K562 (cell line): ENCODE data around the gene CDX1. TPM values are rescaled to one million over a fixed set of nuclear protein-coding genes. Genes with fewer than 3 reads are reported as not detected.

Source experiments
- DNMT1 ChIP-seq: fragments of 450-650 bp; IDR thresholded peaks from 2 replicates; pipeline ENCODE4 v1.6.1; 2016; ENCODE audit warnings: antibody characterized with exemption, mild to moderate bottlenecking
- FOXJ2 ChIP-seq: fragments of 200-800 bp; sonication (Bioruptor generic); IDR thresholded peaks from 2 replicates; pipeline ENCODE4 v1.6.1; 2016; ENCODE audit warnings: missing genetic modification characterization, missing compliant biosample characterization
- LCOR ChIP-seq: sonication (generic); formaldehyde crosslinking; IDR thresholded peaks from 2 replicates; pipeline ENCODE4 v1.8.0; 2022; ENCODE audit warnings: mild to moderate bottlenecking, missing genetic modification reagents
- MEIS2 ChIP-seq: fragments of 450-650 bp; IDR thresholded peaks from 2 replicates; pipeline ENCODE4 v1.6.1; 2014; ENCODE audit warnings: mild to moderate bottlenecking; ENCODE audit not compliant: partially characterized antibody
- MXI1 ChIP-seq: IDR thresholded peaks from 2 replicates; pipeline ENCODE4 v1.6.1; 2011; ENCODE audit warnings: low read depth, mild to moderate bottlenecking, improper control_type of control experiment, low read length
- RBM17 ChIP-seq: fragments of 200-400 bp; formaldehyde crosslinking; IDR thresholded peaks from 2 replicates; pipeline ENCODE4 v1.6.1; 2017; ENCODE audit warnings: low read depth, mild to moderate bottlenecking, low read length, borderline replicate concordance
- TEAD1 ChIP-seq, 2 experiments: fragments of 450-650 bp in 1 of 2; sonication (generic) in 1 of 2; formaldehyde crosslinking; IDR thresholded peaks; 2 replicates each; pipeline versions ENCODE4 v1.4.0 to v1.8.0; 2020 to 2022; ENCODE audit warnings: mild to moderate bottlenecking in 2 of 2, missing genetic modification reagents in 1 of 2
- ZBTB7A ChIP-seq: IDR thresholded peaks from 2 replicates; pipeline ENCODE4 v1.6.1; 2011; ENCODE audit warnings: low read depth, mild to moderate bottlenecking, low read length, moderate library complexity, borderline replicate concordance; ENCODE audit not compliant: control insufficient read depth
- polyA plus RNA-seq, 8 experiments: library from polyadenylated mRNA; depleted of rRNA in 4 of 8; stranded (reverse) in 5 of 8; unstranded in 3 of 8; fragments of >200 nt; fragmentation: Nextera tagmentation in 2 of 8; fragmentation: Illumina TruSeq in 1 of 8; extraction: Ambion mirVana in 2 of 8; extraction: Trizol in 1 of 8; gene quantifications; 2 replicates each; pipeline versions ENCODE4 v1.2.1 to v1.2.3, GENCODE V29; 2011 to 2014; ENCODE audit warnings: inconsistent platforms in 1 of 8, missing spikeins in 1 of 8
- total RNA-seq, 7 experiments: library from RNA; depleted of rRNA in 6 of 7; stranded (reverse); fragments of >200 nt in 6 of 7; fragmentation: Illumina TruSeq in 2 of 7; extraction: Trizol in 2 of 7; gene quantifications; 2 replicates each; pipeline versions ENCODE4 v1.2.1 to v1.2.3, GENCODE V29; 2011 to 2021; ENCODE audit warnings: low replicate concordance in 1 of 7
- TF ChIP-seq, protein P1 (sequence below): fragments of 450-650 bp; IDR thresholded peaks from one replicate; pipeline ENCODE4 v1.6.1; 2018; ENCODE audit warnings: mild to moderate bottlenecking, moderate library complexity; ENCODE audit not compliant: partially characterized antibody
- TF ChIP-seq, protein P2 (sequence below): fragments of 450-650 bp; formaldehyde crosslinking; IDR thresholded peaks from 2 replicates; pipeline ENCODE4 v1.4.0; 2020; ENCODE audit warnings: mild to moderate bottlenecking, moderate library complexity
- TF ChIP-seq, protein P3 (sequence below): fragments of 450-650 bp; IDR thresholded peaks from 2 replicates; pipeline ENCODE4 v1.6.1; 2018; ENCODE audit warnings: mild to moderate bottlenecking, low read depth; ENCODE audit not compliant: partially characterized antibody
- TF ChIP-seq, protein P4 (sequence below), 2 experiments: IDR thresholded peaks; 2 replicates each; pipeline ENCODE4 v1.6.1; 2011; ENCODE audit warnings: borderline replicate concordance in 1 of 2, control low read depth in 1 of 2, low read depth in 1 of 2, low read length in 1 of 2, mild to moderate bottlenecking in 1 of 2, mixed read lengths in 1 of 2, moderate library complexity in 1 of 2; ENCODE audit not compliant: insufficient read depth in 1 of 2, insufficient read length in 1 of 2, poor library complexity in 1 of 2, severe bottlenecking in 1 of 2; ENCODE audit errors: extremely low read depth in 1 of 2
- TF ChIP-seq, protein P5 (sequence below): fragments of 250-450 bp; sonication (Bioruptor Pico); IDR thresholded peaks from 2 replicates; pipeline ENCODE4 v1.4.0; 2020; ENCODE audit warnings: mild to moderate bottlenecking, moderate library complexity
- TF ChIP-seq, protein P6 (sequence below): sonication (generic); formaldehyde crosslinking; IDR thresholded peaks from 2 replicates; pipeline ENCODE4 v1.5.0; 2020; ENCODE audit warnings: missing genetic modification reagents

The CDX1 gene
- total and polyA plus RNA-seq, 9 of the 15 experiments (the other 6 are each of a cell fraction or from before 2014, with no cell fraction given): 0.06 to 0.16 TPM; not detected in 7

DNA sequence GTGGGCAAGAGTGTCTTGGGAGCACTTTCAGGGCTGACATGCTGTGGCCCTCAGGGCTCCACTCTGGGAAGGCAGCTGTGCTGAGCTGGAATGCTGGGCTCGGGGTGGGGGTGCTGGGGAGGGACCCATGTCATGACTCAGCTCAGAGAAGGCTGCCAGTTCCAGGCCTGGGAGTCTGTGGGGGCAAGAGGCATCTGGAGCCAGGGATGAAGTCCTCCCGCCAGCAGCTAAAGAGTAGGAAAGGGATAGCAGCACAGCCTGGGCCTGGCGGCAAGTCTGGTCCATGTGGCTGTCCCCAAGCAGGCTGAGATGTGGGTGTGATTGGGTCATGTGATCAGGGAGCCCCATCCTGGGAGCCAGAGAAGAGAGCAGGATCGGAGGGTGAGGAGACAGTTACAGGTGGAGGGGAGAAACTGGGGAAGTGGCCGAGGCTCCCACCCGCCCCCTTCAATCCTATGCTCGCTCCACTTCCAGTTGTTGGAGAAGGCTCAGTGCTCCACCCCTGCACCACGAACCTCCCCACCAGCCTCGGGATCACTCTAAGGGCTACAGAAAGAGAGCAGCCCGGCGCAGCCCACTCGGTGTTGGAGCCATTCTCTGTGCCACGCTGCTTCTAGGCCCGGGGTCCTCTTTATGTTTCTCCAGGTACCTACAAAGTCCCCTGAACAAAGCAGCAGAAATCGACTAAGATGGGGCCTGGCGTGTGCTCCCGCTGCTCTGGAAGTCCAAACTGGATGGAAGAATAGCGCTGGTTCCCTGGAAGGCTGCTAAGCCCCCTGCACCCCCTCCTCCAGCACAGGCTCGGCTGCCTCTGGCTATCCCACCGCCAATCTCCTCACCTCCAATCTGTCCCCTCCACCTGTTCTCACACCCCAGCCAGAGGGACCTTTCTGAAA, 23.0 kb upstream of the CDX1 start (continued):
- TF ChIP-seq, protein P1, sequence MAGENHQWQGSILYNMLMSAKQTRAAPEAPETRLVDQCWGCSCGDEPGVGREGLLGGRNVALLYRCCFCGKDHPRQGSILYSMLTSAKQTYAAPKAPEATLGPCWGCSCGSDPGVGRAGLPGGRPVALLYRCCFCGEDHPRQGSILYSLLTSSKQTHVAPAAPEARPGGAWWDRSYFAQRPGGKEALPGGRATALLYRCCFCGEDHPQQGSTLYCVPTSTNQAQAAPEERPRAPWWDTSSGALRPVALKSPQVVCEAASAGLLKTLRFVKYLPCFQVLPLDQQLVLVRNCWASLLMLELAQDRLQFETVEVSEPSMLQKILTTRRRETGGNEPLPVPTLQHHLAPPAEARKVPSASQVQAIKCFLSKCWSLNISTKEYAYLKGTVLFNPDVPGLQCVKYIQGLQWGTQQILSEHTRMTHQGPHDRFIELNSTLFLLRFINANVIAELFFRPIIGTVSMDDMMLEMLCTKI: no peak
- TF ChIP-seq ZBTB7A: peak; percentile 33; the same call in 1 of the 2 replicates
- TF ChIP-seq MEIS2: no peak
- TF ChIP-seq, protein P2, sequence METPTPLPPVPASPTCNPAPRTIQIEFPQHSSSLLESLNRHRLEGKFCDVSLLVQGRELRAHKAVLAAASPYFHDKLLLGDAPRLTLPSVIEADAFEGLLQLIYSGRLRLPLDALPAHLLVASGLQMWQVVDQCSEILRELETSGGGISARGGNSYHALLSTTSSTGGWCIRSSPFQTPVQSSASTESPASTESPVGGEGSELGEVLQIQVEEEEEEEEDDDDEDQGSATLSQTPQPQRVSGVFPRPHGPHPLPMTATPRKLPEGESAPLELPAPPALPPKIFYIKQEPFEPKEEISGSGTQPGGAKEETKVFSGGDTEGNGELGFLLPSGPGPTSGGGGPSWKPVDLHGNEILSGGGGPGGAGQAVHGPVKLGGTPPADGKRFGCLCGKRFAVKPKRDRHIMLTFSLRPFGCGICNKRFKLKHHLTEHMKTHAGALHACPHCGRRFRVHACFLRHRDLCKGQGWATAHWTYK (CRISPR knock-in tag): peak; percentile 27; the same call in 1 of the 2 replicates
- TF ChIP-seq, protein P3, sequence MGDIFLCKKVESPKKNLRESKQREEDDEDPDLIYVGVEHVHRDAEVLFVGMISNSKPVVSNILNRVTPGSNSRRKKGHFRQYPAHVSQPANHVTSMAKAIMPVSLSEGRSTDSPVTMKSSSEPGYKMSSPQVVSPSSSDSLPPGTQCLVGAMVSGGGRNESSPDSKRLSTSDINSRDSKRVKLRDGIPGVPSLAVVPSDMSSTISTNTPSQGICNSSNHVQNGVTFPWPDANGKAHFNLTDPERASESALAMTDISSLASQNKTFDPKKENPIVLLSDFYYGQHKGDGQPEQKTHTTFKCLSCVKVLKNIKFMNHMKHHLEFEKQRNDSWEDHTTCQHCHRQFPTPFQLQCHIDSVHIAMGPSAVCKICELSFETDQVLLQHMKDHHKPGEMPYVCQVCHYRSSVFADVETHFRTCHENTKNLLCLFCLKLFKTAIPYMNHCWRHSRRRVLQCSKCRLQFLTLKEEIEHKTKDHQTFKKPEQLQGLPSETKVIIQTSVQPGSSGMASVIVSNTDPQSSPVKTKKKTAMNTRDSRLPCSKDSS: no peak
- TF ChIP-seq LCOR: peak; percentile 28; the same call in 1 of the 2 replicates
- TF ChIP-seq TEAD1 (CRISPR knock-in tag; IDR thresholded peaks at IDR 0.05): 0 out of 4 replicates have a peak, but pooled peaks of 1 of the 2 experiments have one; percentile 13
- no peak for TF ChIP-seq DNMT1
- TF ChIP-seq, protein P4, sequence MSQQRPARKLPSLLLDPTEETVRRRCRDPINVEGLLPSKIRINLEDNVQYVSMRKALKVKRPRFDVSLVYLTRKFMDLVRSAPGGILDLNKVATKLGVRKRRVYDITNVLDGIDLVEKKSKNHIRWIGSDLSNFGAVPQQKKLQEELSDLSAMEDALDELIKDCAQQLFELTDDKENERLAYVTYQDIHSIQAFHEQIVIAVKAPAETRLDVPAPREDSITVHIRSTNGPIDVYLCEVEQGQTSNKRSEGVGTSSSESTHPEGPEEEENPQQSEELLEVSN (IDR thresholded peaks at IDR 0.05; ENCODE audit: borderline replicate concordance in 1 of 2, extremely low read depth in 1 of 2, insufficient read depth in 1 of 2, insufficient read length in 1 of 2, low read depth in 1 of 2, low read length in 1 of 2, poor library complexity in 1 of 2, severe bottlenecking in 1 of 2): peak in 1 of 2 experiments; percentile 55
- 0 out of 2 replicates have a peak, but pooled peaks have one; percentile 30 for TF ChIP-seq FOXJ2 (tag)
- TF ChIP-seq, protein P5, sequence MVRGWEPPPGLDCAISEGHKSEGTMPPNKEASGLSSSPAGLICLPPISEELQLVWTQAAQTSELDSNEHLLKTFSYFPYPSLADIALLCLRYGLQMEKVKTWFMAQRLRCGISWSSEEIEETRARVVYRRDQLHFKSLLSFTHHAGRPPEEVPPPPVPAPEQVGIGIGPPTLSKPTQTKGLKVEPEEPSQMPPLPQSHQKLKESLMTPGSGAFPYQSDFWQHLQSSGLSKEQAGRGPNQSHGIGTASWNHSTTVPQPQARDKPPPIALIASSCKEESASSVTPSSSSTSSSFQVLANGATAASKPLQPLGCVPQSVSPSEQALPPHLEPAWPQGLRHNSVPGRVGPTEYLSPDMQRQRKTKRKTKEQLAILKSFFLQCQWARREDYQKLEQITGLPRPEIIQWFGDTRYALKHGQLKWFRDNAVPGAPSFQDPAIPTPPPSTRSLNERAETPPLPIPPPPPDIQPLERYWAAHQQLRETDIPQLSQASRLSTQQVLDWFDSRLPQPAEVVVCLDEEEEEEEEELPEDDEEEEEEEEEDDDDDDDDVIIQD (CRISPR knock-in tag): no peak
- TF ChIP-seq, protein P6, sequence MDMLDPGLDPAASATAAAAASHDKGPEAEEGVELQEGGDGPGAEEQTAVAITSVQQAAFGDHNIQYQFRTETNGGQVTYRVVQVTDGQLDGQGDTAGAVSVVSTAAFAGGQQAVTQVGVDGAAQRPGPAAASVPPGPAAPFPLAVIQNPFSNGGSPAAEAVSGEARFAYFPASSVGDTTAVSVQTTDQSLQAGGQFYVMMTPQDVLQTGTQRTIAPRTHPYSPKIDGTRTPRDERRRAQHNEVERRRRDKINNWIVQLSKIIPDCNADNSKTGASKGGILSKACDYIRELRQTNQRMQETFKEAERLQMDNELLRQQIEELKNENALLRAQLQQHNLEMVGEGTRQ (CRISPR knock-in tag): peak; percentile 72
- no peak for TF ChIP-seq RBM17
- no peak for TF ChIP-seq MXI1
